Spleen (tissue), 11 donors: ENCODE data around the gene TCERG1. TPM values are rescaled to one million over a fixed set of nuclear protein-coding genes. Genes with fewer than 3 reads are reported as not detected.

ENCODE experiments used
- DNase-seq: peaks from one replicate; pipeline ENCODE4 v3.0.0-alpha.2; 2020
- H3K27ac ChIP-seq, 8 donors: fragments of 200-600 bp; sonication (generic) in 7 of 8; 1 replicate in 4 of 8; 2 replicates in 4 of 8; pipeline versions ENCODE4 v1.5.0 to v1.8.0; 2016 to 2021; ENCODE audit warnings: inconsistent platforms in 4 of 8, mild to moderate bottlenecking in 4 of 8, moderate library complexity in 1 of 8
- H3K27me3 ChIP-seq, 7 donors: fragments of 200-600 bp; sonication (generic) in 6 of 7; replicated peaks in 1 of 7; 1 replicate in 4 of 7; 2 replicates in 3 of 7; pipeline versions ENCODE4 v1.5.0 to v1.8.0; 2016 to 2021; ENCODE audit warnings: inconsistent platforms in 3 of 7, mild to moderate bottlenecking in 1 of 7
- H3K36me3 ChIP-seq, 6 donors: fragments of 200-600 bp; sonication (generic) in 5 of 6; 1 replicate in 4 of 6; 2 replicates in 2 of 6; pipeline versions ENCODE4 v1.5.0 to v1.8.0; 2016 to 2021; ENCODE audit warnings: inconsistent platforms in 2 of 6
- H3K4me1 ChIP-seq, 6 donors: fragments of 200-600 bp; sonication (generic) in 5 of 6; 1 replicate in 3 of 6; 2 replicates in 3 of 6; pipeline versions ENCODE4 v1.5.0 to v1.8.0; 2016 to 2021; ENCODE audit warnings: inconsistent platforms in 3 of 6
- H3K4me3 ChIP-seq, 8 donors: fragments of 200-600 bp; sonication (generic) in 7 of 8; 1 replicate in 4 of 8; 2 replicates in 4 of 8; pipeline versions ENCODE4 v1.5.0 to v1.8.0; 2016 to 2021; ENCODE audit warnings: inconsistent platforms in 4 of 8, mild to moderate bottlenecking in 4 of 8, moderate library complexity in 2 of 8
- H3K9me3 ChIP-seq, 8 donors: fragments of 200-600 bp; sonication (generic) in 7 of 8; 1 replicate in 4 of 8; 2 replicates in 4 of 8; pipeline versions ENCODE4 v1.5.0 to v1.8.0; 2016 to 2021; ENCODE audit warnings: inconsistent platforms in 4 of 8
- CTCF ChIP-seq, 11 experiments: fragments of 200-600 bp in 7 of 11; fragments of 450-650 bp in 4 of 11; sonication (generic) in 4 of 11; IDR thresholded peaks in 8 of 11; conservative IDR thresholded peaks in 3 of 11; 1 replicate in 7 of 11; 2 replicates in 4 of 11; pipeline versions ENCODE4 v1.4.0 to v1.8.0; 2016 to 2021; ENCODE audit warnings: antibody characterized with exemption in 11 of 11, inconsistent platforms in 4 of 11, mild to moderate bottlenecking in 1 of 11
- POLR2A ChIP-seq, 3 donors: fragments of 450-650 bp; IDR thresholded peaks; one replicate each; pipeline ENCODE4 v1.5.1; 2017; ENCODE audit warnings: antibody characterized with exemption in 3 of 3, mild to moderate bottlenecking in 1 of 3
- POLR2AphosphoS5 ChIP-seq, 3 donors: sonication (generic); formaldehyde crosslinking; IDR thresholded peaks; one replicate each; pipeline ENCODE4 v1.5.1; 2017; ENCODE audit warnings: antibody characterized with exemption in 3 of 3
- WGBS, 5 donors: extraction: QIAGEN DNeasy Blood & Tissue Kit in 3 of 5; methylation state at CpG; one replicate each; pipeline versions ENCODE4 v1.1.5 to v1.1.7; 2013 to 2018; 5-methylcytosine and 5-hydroxymethylcytosine counted together
- intact Hi-C: fragments of 100-400 bp; cut with DNase I; formaldehyde crosslinking; loops from one replicate; pipeline ENCODE4 v1.15.0; 2023; ENCODE audit warnings: low total_unique reads
- polyA plus RNA-seq, 3 donors: library from polyadenylated mRNA; stranded (reverse); fragments of 200-250 nt; gene quantifications; one replicate each; pipeline ENCODE4 v1.2.1, GENCODE V29; 2013
- total RNA-seq, 7 donors: library from RNA; depleted of rRNA in 3 of 7; stranded (reverse); fragments of >200 nt in 3 of 7; fragmentation: NEBNext Ultra II Directional in 4 of 7; extraction: Animal tissue kit (Norgen Biotek cat#: 25700) in 4 of 7; gene quantifications; one replicate each; pipeline versions ENCODE4 v1.1.0 to v1.2.1, GENCODE V29; 2016 to 2021
- donor health status: healthy with polysubstance abuse.
- donor health status: DM: no; HTN: no; CAD: no; lungs with moderate emphysema.
- donor health status: DM: no; HTN: no; CAD: no.
- donor health status: Bipolar disorder and iron deficiency.
- donor health status: healthy.
- donor health status: DM: no; HTN: no; CAD: no.
- donor health status: DM: yes; HTN: yes; CAD: no.

The TCERG1 gene
- total and polyA plus RNA-seq, 10 donors: 43.7 to 117 (median 75.4) TPM

GRCh38 chr5:146427619-146427997 is 19.5 kb upstream of the TCERG1 start:
- peaks cover 0 to 19% (median 0%) of the 10 kb centered on the region in 7 donors for H3K27me3 ChIP-seq
- DNase-seq: no peak
- H3K27ac ChIP-seq: no peak overlapping the region
- H3K9me3 ChIP-seq: no peaks in the 10 kb centered on the region
- H3K4me1 ChIP-seq: peaks cover 0 to 5% (median 0%) of the 10 kb centered on the region in 6 donors
- no peaks in the 10 kb centered on the region for H3K36me3 ChIP-seq
- 36 to 51% (median 46%) methylated on average over 4 of the region's 4 CpGs for WGBS, 5 donors
- H3K4me3 ChIP-seq: no peak overlapping the region
- intact Hi-C loops: loop anchor here (5.0 kb wide), 1 partner anchor 135 kb away; no protein-coding TSS in a partner anchor
- TF ChIP-seq POLR2AphosphoS5 (IDR thresholded peaks at IDR 0.05): no peak
- no peak for TF ChIP-seq CTCF (IDR thresholded peaks at IDR 0.05 in 8 of 11, conservative IDR thresholded peaks at IDR 0.05 in 3 of 11)
- no peak for TF ChIP-seq POLR2A (IDR thresholded peaks at IDR 0.05)

- Histone ChIP-seq H3K36me3 (no peaks in the 10 kb centered on the region), H3K27me3 (peaks cover 0 to 19% (median 0%) of the 10 kb centered on the region in 7 donors), H3K4me1 (peaks cover 0 to 5% (median 0%) of the 10 kb centered on the region in 6 donors), H3K9me3 (no peaks in the 10 kb centered on the region), H3K27ac (no peak overlapping the region), H3K4me3 (no peak overlapping the region)
- no peak for TF ChIP-seq CTCF (IDR thresholded peaks at IDR 0.05 in 8 of 11, conservative IDR thresholded peaks at IDR 0.05 in 3 of 11)
- no peak for TF ChIP-seq POLR2A (IDR thresholded peaks at IDR 0.05)
- TF ChIP-seq POLR2AphosphoS5 (IDR thresholded peaks at IDR 0.05): no peak
- DNase-seq: no peak
- intact Hi-C loops: loop anchor here (5.0 kb wide), 1 partner anchor 136 kb away; no protein-coding TSS in a partner anchor
- WGBS, 5 donors: 33 to 63% (median 40%) methylated on average over 8 of the region's 8 CpGs
These were observed 18.5 kb upstream of the TCERG1 start for GRCh38 chr5:146428658-146429057.

- DNase-seq: no peak
- no peaks in the 10 kb centered on the region for H3K36me3 ChIP-seq
- no peak overlapping the region for H3K27ac ChIP-seq
- WGBS, 5 donors: 56 to 94% (median 75%) methylated on average over 1 of the region's 1 CpG
- TF ChIP-seq POLR2A (IDR thresholded peaks at IDR 0.05) (no peak), CTCF (IDR thresholded peaks at IDR 0.05 in 8 of 11, conservative IDR thresholded peaks at IDR 0.05 in 3 of 11) (no peak), POLR2AphosphoS5 (IDR thresholded peaks at IDR 0.05) (no peak)
- no peak overlapping the region for H3K4me3 ChIP-seq
- H3K9me3 ChIP-seq: no peaks in the 10 kb centered on the region
- H3K27me3 ChIP-seq: peaks cover 0 to 32% (median 3%) of the 10 kb centered on the region in 7 donors
- intact Hi-C loops: no loop called here
- H3K4me1 ChIP-seq: no peaks in the 10 kb centered on the region
These were observed 6.8 kb upstream of the TCERG1 start for GRCh38 chr5:146440353-146440752.

GRCh38 chr5:146440870-146441495 is 6.2 kb upstream of the TCERG1 start:
- intact Hi-C loops: no loop called here
- no peak for DNase-seq
- H3K9me3 ChIP-seq: no peaks in the 10 kb centered on the region
- 83 to 95% (median 93%) methylated on average over 5 of the region's 5 CpGs for WGBS, 5 donors
- H3K27me3 ChIP-seq: peaks cover 0 to 25% (median 1%) of the 10 kb centered on the region in 7 donors
- TF ChIP-seq POLR2A (IDR thresholded peaks at IDR 0.05) (no peak), CTCF (IDR thresholded peaks at IDR 0.05 in 8 of 11, conservative IDR thresholded peaks at IDR 0.05 in 3 of 11) (no peak), POLR2AphosphoS5 (IDR thresholded peaks at IDR 0.05) (no peak)
- no peak overlapping the region for H3K27ac ChIP-seq
- no peaks in the 10 kb centered on the region for H3K4me1 ChIP-seq
- no peaks in the 10 kb centered on the region for H3K36me3 ChIP-seq
- no peak overlapping the region for H3K4me3 ChIP-seq
